GM12878 (cell line): ENCODE data around the gene ZNF626. TPM values are rescaled to one million over a fixed set of nuclear protein-coding genes. Genes with fewer than 3 reads are reported as not detected.

Source experiments
- ATAC-seq: fragments of 200-7000 bp; cut with Tn5 transposase; 3 replicates; pipeline ENCODE4 v1.9.1; 2020; ENCODE audit warnings: mild to moderate bottlenecking, moderate library complexity
- BruUV-seq: library from RNA; stranded (reverse); fragments of 400-500 nt; replicated peaks from 2 replicates; lab custom pipeline; 2021; lab: Mats Ljungman, UMichigan
- CTCF ChIA-PET: fragments of 300-600 bp; sonication (Branson Sonifier 250); formaldehyde crosslinking; extraction: SDS; loops from one replicate; lab custom pipeline; 2021; ENCODE audit warnings: inconsistent platforms; lab: Yijun Ruan, JAX
- POLR2A ChIA-PET: fragments of 350-600 bp; formaldehyde crosslinking; extraction: SDS; loops from one replicate; lab custom pipeline; 2021; ENCODE audit warnings: inconsistent platforms; lab: Charles Lee
- RAD21 ChIA-PET: fragments of 300-600 bp; sonication (Branson Sonifier 250); formaldehyde crosslinking; loops from one replicate; lab custom pipeline; 2023; ENCODE audit warnings: antibody characterized with exemption; ENCODE audit not compliant: unreplicated experiment; lab: Charles Lee
- SMC1A ChIA-PET: fragments of 300-600 bp; sonication (Branson Sonifier 250); formaldehyde crosslinking; loops from one replicate; lab custom pipeline; 2023; ENCODE audit not compliant: unreplicated experiment, uncharacterized antibody; lab: Charles Lee
- DNase-seq: peaks from one replicate; pipeline ENCODE4 v3.0.0-alpha.2; 2011; ENCODE audit warnings: low read depth, low spot score
- FAIRE-seq: peaks from 3 replicates; lab custom pipeline; 2011; peaks lifted over from hg19 to GRCh38; lab: Jason Lieb, UNC
- H2AFZ ChIP-seq: 2 replicates; pipeline ENCODE4 v1.6.0; 2011; ENCODE audit warnings: low read depth, low read length, control low read depth; ENCODE audit not compliant: control insufficient read depth
- H3K27ac ChIP-seq: 2 replicates; pipeline ENCODE4 v1.5.1; 2011; ENCODE audit warnings: control low read depth; ENCODE audit not compliant: control insufficient read depth, insufficient read depth
- H3K27me3 ChIP-seq, 2 experiments: replicated peaks in 1 of 2; 2 replicates each; pipeline versions ENCODE4 v1.6.0 to v1.6.1; 2011; ENCODE audit warnings: low read length in 1 of 2; ENCODE audit not compliant: control insufficient read depth in 2 of 2, insufficient read depth in 2 of 2
- H3K36me3 ChIP-seq, 2 experiments: 2 replicates each; pipeline ENCODE4 v1.5.1; 2011; ENCODE audit warnings: low read length in 1 of 2; ENCODE audit not compliant: control insufficient read depth in 2 of 2, insufficient read depth in 2 of 2
- H3K4me1 ChIP-seq: 2 replicates; pipeline ENCODE4 v1.6.1; 2011; ENCODE audit warnings: mild to moderate bottlenecking, low read length, moderate library complexity, mixed read lengths; ENCODE audit not compliant: control insufficient read depth, insufficient read depth
- H3K4me2 ChIP-seq: 2 replicates; pipeline ENCODE4 v1.6.0; 2011; ENCODE audit warnings: control low read depth; ENCODE audit not compliant: control insufficient read depth, insufficient read depth
- H3K4me3 ChIP-seq: fragments of 200-600 bp; sonication (generic); 2 replicates; pipeline ENCODE4 v1.5.1; 2016
- H3K79me2 ChIP-seq: 2 replicates; pipeline ENCODE4 v1.6.0; 2011; ENCODE audit warnings: low read length; ENCODE audit not compliant: control insufficient read depth, insufficient read depth
- H3K9ac ChIP-seq: 2 replicates; pipeline ENCODE4 v1.8.0; 2011; ENCODE audit warnings: low read length, control low read depth, mixed read lengths; ENCODE audit not compliant: control insufficient read depth, insufficient read depth
- H3K9me3 ChIP-seq: replicated peaks from 3 replicates; pipeline ENCODE4 v1.5.1; 2011; ENCODE audit warnings: mild to moderate bottlenecking, low read length; ENCODE audit not compliant: control insufficient read depth, insufficient read depth
- H4K20me1 ChIP-seq: 2 replicates; pipeline ENCODE4 v1.6.0; 2011; ENCODE audit not compliant: control insufficient read depth, insufficient read depth
- BMI1 ChIP-seq: fragments of 450-650 bp; IDR thresholded peaks from 2 replicates; pipeline ENCODE4 v1.6.1; 2016; ENCODE audit warnings: mild to moderate bottlenecking, moderate library complexity, borderline replicate concordance
- CREB1 ChIP-seq: IDR thresholded peaks from 2 replicates; pipeline ENCODE4 v1.6.1; 2012; ENCODE audit warnings: low read depth, mild to moderate bottlenecking, inconsistent platforms
- EED ChIP-seq: sonication (generic); IDR thresholded peaks from 2 replicates; pipeline ENCODE4 v1.6.1; 2016; ENCODE audit warnings: antibody characterized with exemption, low read depth
- FOS ChIP-seq: IDR thresholded peaks from 3 replicates; pipeline ENCODE4 v1.6.1; 2011; ENCODE audit warnings: borderline replicate concordance; ENCODE audit not compliant: insufficient read length; ENCODE audit errors: extremely low read depth
- FOXM1 ChIP-seq: IDR thresholded peaks from 2 replicates; pipeline ENCODE4 v1.6.1; 2012; ENCODE audit warnings: low read depth, mild to moderate bottlenecking, inconsistent platforms, low read length, moderate library complexity
- HCFC1 ChIP-seq: fragments of 150-350 bp; IDR thresholded peaks from 2 replicates; pipeline ENCODE4 v1.6.1; 2014; ENCODE audit warnings: low read length
- NFYA ChIP-seq: IDR thresholded peaks from 2 replicates; pipeline ENCODE4 v1.6.1; 2011; ENCODE audit warnings: low read depth, mild to moderate bottlenecking, low read length, improper control_type of control experiment, borderline replicate concordance
- NR2F1 ChIP-seq: fragments of 450-650 bp; conservative IDR thresholded peaks from 2 replicates; pipeline ENCODE4 v1.6.1; 2017; ENCODE audit warnings: mild to moderate bottlenecking
- RAD51 ChIP-seq: fragments of 450-650 bp; IDR thresholded peaks from 2 replicates; pipeline ENCODE4 v1.6.1; 2016; ENCODE audit warnings: moderate library complexity, mild to moderate bottlenecking, inconsistent platforms
- RFX5 ChIP-seq: IDR thresholded peaks from 2 replicates; pipeline ENCODE4 v1.6.1; 2011; ENCODE audit warnings: low read depth, low read length, improper control_type of control experiment
- SP1 ChIP-seq: IDR thresholded peaks from one replicate; pipeline ENCODE4 v1.6.1; 2011; ENCODE audit warnings: low read depth, low read length
- SUPT20H ChIP-seq: IDR thresholded peaks from 2 replicates; pipeline ENCODE4 v1.6.1; 2011; ENCODE audit warnings: low read depth, mild to moderate bottlenecking, low read length, moderate library complexity, borderline replicate concordance; ENCODE audit not compliant: control insufficient read depth
- TBL1XR1 ChIP-seq: IDR thresholded peaks from 2 replicates; pipeline ENCODE4 v1.6.1; 2012; ENCODE audit warnings: low read depth, low read length, improper control_type of control experiment
- WGBS: methylation state at CpG from one replicate; pipeline ENCODE4 v1.1.6; 2016; ENCODE audit warnings: low lambda C conversion rate; ENCODE audit not compliant: insufficient replicate concordance, insufficient coverage; ENCODE audit errors: missing lambda C conversion rate; 5-methylcytosine and 5-hydroxymethylcytosine counted together
- in situ Hi-C: fragments of 300-500 bp; cut with MboI; formaldehyde crosslinking; loops from 9 replicates; pipeline ENCODE4 v1.14.3; 2018; ENCODE audit warnings: mixed read lengths
- intact Hi-C: fragments of 100-400 bp; cut with micrococcal nuclease; formaldehyde crosslinking; loops from one replicate; pipeline ENCODE4 v1.14.2; 2022; ENCODE audit not compliant: unreplicated experiment
- polyA plus RNA-seq, 11 experiments: library from polyadenylated mRNA; depleted of rRNA in 4 of 11; unstranded in 6 of 11; stranded (reverse) in 5 of 11; fragments of >200 nt; fragmentation: Nextera tagmentation in 4 of 11; fragmentation: Illumina TruSeq in 1 of 11; extraction: Ambion mirVana in 4 of 11; extraction: Trizol in 1 of 11; gene quantifications; 1 replicate in 1 of 11; 2 replicates in 10 of 11; pipeline versions ENCODE4 v1.2.1 to v1.2.3, GENCODE V29; 2011 to 2016; ENCODE audit warnings: inconsistent platforms in 2 of 11, missing spikeins in 2 of 11, low read depth in 1 of 11
- total RNA-seq, 4 experiments: library from RNA; depleted of rRNA in 3 of 4; stranded (reverse); fragments of >200 nt in 3 of 4; fragmentation: Illumina TruSeq in 1 of 4; extraction: Trizol in 1 of 4; gene quantifications; 2 replicates each; pipeline versions ENCODE4 v1.2.1 to v1.2.3, GENCODE V29; 2013 to 2021
- TF ChIP-seq, protein P1 (sequence below): fragments of 450-650 bp; IDR thresholded peaks from 2 replicates; pipeline ENCODE4 v1.6.1; 2016; ENCODE audit warnings: mild to moderate bottlenecking, moderate library complexity, borderline replicate concordance
- TF ChIP-seq, protein P2 (sequence below): fragments of 450-650 bp; IDR thresholded peaks from 2 replicates; pipeline ENCODE4 v1.6.1; 2018; ENCODE audit warnings: borderline replicate concordance, mild to moderate bottlenecking; ENCODE audit not compliant: partially characterized antibody
- TF ChIP-seq, protein P3 (sequence below): fragments of 150-350 bp; IDR thresholded peaks from 2 replicates; pipeline ENCODE4 v1.6.1; 2014; ENCODE audit warnings: mild to moderate bottlenecking, low read depth, low read length

ZNF626 gene
- total and polyA plus RNA-seq, 10 of the 15 experiments (the other 5 are each of a cell fraction or from before 2014, with no cell fraction given): 1.2 to 3.7 (median 1.9) TPM

DNA sequence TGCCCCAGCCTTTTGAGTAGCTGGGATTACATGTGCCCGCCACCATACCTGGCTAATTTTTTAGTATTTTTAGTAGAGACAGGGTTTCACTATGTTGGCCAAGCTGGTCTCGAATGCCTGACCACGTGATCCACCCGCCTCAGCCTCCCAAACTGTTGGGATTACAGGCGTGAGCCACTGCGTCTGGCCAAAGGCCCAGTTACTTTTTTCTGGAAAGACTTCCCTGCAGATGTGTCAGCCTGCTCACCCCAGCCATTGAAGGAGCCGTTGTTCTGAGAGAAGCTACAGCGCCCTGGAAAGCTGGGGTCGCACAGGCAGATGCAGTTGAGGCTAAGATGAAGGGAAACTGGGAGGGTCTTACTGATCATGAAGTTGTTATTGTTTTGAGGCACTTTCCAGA lies 7.9 kb upstream of the ZNF626 start (continued):
- TF ChIP-seq, protein P1, sequence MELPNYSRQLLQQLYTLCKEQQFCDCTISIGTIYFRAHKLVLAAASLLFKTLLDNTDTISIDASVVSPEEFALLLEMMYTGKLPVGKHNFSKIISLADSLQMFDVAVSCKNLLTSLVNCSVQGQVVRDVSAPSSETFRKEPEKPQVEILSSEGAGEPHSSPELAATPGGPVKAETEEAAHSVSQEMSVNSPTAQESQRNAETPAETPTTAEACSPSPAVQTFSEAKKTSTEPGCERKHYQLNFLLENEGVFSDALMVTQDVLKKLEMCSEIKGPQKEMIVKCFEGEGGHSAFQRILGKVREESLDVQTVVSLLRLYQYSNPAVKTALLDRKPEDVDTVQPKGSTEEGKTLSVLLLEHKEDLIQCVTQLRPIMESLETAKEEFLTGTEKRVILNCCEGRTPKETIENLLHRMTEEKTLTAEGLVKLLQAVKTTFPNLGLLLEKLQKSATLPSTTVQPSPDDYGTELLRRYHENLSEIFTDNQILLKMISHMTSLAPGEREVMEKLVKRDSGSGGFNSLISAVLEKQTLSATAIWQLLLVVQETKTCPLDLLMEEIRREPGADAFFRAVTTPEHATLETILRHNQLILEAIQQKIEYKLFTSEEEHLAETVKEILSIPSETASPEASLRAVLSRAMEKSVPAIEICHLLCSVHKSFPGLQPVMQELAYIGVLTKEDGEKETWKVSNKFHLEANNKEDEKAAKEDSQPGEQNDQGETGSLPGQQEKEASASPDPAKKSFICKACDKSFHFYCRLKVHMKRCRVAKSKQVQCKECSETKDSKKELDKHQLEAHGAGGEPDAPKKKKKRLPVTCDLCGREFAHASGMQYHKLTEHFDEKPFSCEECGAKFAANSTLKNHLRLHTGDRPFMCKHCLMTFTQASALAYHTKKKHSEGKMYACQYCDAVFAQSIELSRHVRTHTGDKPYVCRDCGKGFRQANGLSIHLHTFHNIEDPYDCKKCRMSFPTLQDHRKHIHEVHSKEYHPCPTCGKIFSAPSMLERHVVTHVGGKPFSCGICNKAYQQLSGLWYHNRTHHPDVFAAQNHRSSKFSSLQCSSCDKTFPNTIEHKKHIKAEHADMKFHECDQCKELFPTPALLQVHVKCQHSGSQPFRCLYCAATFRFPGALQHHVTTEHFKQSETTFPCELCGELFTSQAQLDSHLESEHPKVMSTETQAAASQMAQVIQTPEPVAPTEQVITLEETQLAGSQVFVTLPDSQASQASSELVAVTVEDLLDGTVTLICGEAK: no peak

DNA sequence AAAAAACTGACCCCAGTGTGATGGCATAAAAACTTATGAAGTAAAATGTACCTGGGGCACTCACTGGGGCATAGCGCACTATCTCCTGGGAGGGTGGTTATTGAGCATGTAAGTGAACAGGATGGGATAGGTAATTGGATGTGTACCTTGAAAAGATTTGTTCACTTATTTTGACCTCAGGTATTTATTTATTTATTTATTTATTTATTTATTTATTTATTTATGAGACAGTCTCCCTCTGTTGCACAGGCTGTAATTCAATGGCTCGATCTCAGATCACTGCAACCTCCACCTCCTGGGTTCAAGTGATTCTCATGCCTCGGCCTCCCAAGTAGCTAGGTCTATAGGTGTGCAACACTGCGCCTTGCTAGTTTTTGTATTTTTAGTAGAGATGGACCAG lies 5.9 kb upstream of the ZNF626 start:
- ChIA-PET SMC1A (interaction anchor here (0.7 kb wide), 1 partner anchor 130 kb away, joined by 3 read pairs; no protein-coding TSS in a partner anchor), POLR2A (interaction anchor here (0.7 kb wide), 1 partner anchor 353 kb away, joined by 4 read pairs; the partner anchor contains the start of gene ZNF430), CTCF (interaction anchor here (0.7 kb wide), 1 partner anchor 40 kb away, joined by 3 read pairs; no protein-coding TSS in a partner anchor)
- H3K9ac ChIP-seq: no peak overlapping the region
- WGBS: 29% methylated on average over 4 of the region's 4 CpGs
- no peaks in the 10 kb centered on the region for H3K79me2 ChIP-seq
- H3K27me3 ChIP-seq: no peaks in the 10 kb centered on the region
- in situ Hi-C loops: no loop called here
- no peaks in the 10 kb centered on the region for H3K36me3 ChIP-seq
- no peaks in the 10 kb centered on the region; the same call in 2 of the 3 replicates for H3K9me3 ChIP-seq
- no peaks in the 10 kb centered on the region for H3K4me1 ChIP-seq
- TF ChIP-seq NFYA: no peak
- no peak for TF ChIP-seq HCFC1
- TF ChIP-seq EED: no peak
- no peak for TF ChIP-seq RAD51
- TF ChIP-seq, protein P2, sequence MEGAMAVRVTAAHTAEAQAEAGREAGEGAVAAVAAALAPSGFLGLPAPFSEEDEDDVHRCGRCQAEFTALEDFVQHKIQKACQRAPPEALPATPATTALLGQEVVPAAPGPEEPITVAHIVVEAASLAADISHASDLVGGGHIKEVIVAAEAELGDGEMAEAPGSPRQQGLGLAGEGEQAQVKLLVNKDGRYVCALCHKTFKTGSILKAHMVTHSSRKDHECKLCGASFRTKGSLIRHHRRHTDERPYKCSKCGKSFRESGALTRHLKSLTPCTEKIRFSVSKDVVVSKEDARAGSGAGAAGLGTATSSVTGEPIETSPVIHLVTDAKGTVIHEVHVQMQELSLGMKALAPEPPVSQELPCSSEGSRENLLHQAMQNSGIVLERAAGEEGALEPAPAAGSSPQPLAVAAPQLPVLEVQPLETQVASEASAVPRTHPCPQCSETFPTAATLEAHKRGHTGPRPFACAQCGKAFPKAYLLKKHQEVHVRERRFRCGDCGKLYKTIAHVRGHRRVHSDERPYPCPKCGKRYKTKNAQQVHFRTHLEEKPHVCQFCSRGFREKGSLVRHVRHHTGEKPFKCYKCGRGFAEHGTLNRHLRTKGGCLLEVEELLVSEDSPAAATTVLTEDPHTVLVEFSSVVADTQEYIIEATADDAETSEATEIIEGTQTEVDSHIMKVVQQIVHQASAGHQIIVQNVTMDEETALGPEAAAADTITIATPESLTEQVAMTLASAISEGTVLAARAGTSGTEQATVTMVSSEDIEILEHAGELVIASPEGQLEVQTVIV: no peak
- TF ChIP-seq SUPT20H: no peak
- TF ChIP-seq, protein P3, sequence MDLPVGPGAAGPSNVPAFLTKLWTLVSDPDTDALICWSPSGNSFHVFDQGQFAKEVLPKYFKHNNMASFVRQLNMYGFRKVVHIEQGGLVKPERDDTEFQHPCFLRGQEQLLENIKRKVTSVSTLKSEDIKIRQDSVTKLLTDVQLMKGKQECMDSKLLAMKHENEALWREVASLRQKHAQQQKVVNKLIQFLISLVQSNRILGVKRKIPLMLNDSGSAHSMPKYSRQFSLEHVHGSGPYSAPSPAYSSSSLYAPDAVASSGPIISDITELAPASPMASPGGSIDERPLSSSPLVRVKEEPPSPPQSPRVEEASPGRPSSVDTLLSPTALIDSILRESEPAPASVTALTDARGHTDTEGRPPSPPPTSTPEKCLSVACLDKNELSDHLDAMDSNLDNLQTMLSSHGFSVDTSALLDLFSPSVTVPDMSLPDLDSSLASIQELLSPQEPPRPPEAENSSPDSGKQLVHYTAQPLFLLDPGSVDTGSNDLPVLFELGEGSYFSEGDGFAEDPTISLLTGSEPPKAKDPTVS: no peak
- no peak for TF ChIP-seq CREB1
- TF ChIP-seq NR2F1: no peak
- no peak for TF ChIP-seq TBL1XR1
- no peak for TF ChIP-seq FOXM1
- no peak for TF ChIP-seq SP1
- TF ChIP-seq BMI1: no peak
- no peak for TF ChIP-seq FOS
- TF ChIP-seq RFX5: no peak
- TF ChIP-seq, all 136 proteins: peak for 0
- no peaks in the 10 kb centered on the region for H4K20me1 ChIP-seq
- H3K4me2 ChIP-seq: no peak overlapping the region
- no peak overlapping the region for H2AFZ ChIP-seq
- DNase-seq (no peak), FAIRE-seq (no peak), ATAC-seq (no peak)
- H3K4me3 ChIP-seq: no peak overlapping the region
- intact Hi-C loops: no loop called here
- BruUV-seq: no TSS peak
- no peak overlapping the region for H3K27ac ChIP-seq
- RAD21 ChIA-PET: no interaction called here
